Measurements from ENCODE around the gene KCTD15. TPM values are rescaled to one million over a fixed set of nuclear protein-coding genes. Genes with fewer than 3 reads are reported as not detected.

Gene KCTD15
- total RNA-seq, 4 donors from 2014 or later, result 91.3 to 117 (median 95.0) TPM

- TF ChIP-seq EP300 (IDR thresholded peaks at IDR 0.05), result no peak
- TF ChIP-seq, protein P1, sequence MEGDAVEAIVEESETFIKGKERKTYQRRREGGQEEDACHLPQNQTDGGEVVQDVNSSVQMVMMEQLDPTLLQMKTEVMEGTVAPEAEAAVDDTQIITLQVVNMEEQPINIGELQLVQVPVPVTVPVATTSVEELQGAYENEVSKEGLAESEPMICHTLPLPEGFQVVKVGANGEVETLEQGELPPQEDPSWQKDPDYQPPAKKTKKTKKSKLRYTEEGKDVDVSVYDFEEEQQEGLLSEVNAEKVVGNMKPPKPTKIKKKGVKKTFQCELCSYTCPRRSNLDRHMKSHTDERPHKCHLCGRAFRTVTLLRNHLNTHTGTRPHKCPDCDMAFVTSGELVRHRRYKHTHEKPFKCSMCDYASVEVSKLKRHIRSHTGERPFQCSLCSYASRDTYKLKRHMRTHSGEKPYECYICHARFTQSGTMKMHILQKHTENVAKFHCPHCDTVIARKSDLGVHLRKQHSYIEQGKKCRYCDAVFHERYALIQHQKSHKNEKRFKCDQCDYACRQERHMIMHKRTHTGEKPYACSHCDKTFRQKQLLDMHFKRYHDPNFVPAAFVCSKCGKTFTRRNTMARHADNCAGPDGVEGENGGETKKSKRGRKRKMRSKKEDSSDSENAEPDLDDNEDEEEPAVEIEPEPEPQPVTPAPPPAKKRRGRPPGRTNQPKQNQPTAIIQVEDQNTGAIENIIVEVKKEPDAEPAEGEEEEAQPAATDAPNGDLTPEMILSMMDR (IDR thresholded peaks at IDR 0.05), result no peak
- TF ChIP-seq POLR2A (IDR thresholded peaks at IDR 0.05; ENCODE audit: low read depth), result no peak
- no peak for TF ChIP-seq POLR2AphosphoS5 (IDR thresholded peaks at IDR 0.05)
- Histone ChIP-seq H3K36me3 (no peaks in the 10 kb centered on the region), H3K4me3 (no peak overlapping the region), H3K27me3 (peaks cover 0 to 11% (median 0%) of the 10 kb centered on the region in 4 donors), H3K27ac (replicated peaks in 1 of 4) (no peak overlapping the region), H3K9me3 (no peaks in the 10 kb centered on the region), H3K4me1 (no peaks in the 10 kb centered on the region)
- intact Hi-C loops (cut with DNase I), result no loop called here
- DNase-seq (ENCODE audit: extremely low spot score), result no peak
- WGBS, result 93% methylated on average over 4 of the region's 4 CpGs
Observed at GRCh38 chr19:33840382-33840781, 43.7 kb downstream of the KCTD15 start.

GRCh38 chr19:33840783-33841182, 44.1 kb downstream of the KCTD15 start:
- H3K4me3 ChIP-seq, result no peak overlapping the region
- TF ChIP-seq EP300 (IDR thresholded peaks at IDR 0.05) (no peak), POLR2AphosphoS5 (IDR thresholded peaks at IDR 0.05) (no peak), POLR2A (IDR thresholded peaks at IDR 0.05; ENCODE audit: low read depth) (no peak)
- TF ChIP-seq, protein P1 (IDR thresholded peaks at IDR 0.05), result no peak
- 82% methylated on average over 4 of the region's 4 CpGs for WGBS
- intact Hi-C loops (cut with DNase I), result no loop called here
- no peaks in the 10 kb centered on the region for H3K4me1 ChIP-seq
- H3K27ac ChIP-seq (replicated peaks in 1 of 4), result no peak overlapping the region
- H3K36me3 ChIP-seq, result no peaks in the 10 kb centered on the region
- no peak for DNase-seq (ENCODE audit: extremely low spot score)
- no peaks in the 10 kb centered on the region for H3K9me3 ChIP-seq
- H3K27me3 ChIP-seq, result peaks cover 0 to 12% (median 0%) of the 10 kb centered on the region in 4 donors

DNA sequence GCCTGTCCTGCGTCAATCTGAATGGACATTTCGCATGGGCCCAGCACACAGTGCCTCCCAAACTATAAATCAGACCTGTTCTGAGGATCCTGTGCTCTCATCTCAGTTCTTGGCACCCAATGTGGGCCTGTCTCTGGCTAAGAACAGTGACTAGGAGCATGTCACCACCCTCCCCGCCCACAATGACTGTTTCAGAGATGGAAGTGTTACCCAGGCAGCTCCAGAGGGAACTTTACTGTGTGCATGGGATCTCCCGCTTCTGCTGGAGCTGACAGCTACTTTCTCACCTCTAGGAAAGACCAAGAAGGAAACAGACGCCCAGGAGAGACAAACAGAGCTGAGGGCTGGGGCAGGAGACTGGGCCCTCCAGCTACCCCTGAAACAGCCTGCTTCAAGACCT, 45.0 kb downstream of the KCTD15 start:
- Histone ChIP-seq H3K36me3 (no peaks in the 10 kb centered on the region), H3K4me3 (no peak overlapping the region), H3K4me1 (no peaks in the 10 kb centered on the region), H3K9me3 (no peaks in the 10 kb centered on the region), H3K27ac (replicated peaks in 1 of 4) (no peak overlapping the region), H3K27me3 (peaks cover 0 to 14% (median 0%) of the 10 kb centered on the region in 4 donors)
- DNase-seq (ENCODE audit: extremely low spot score), result no peak
- intact Hi-C loops (cut with DNase I), result no loop called here
- WGBS, result 80% methylated on average over 2 of the region's 5 CpGs
- TF ChIP-seq, protein P1 (IDR thresholded peaks at IDR 0.05), result no peak
- TF ChIP-seq POLR2AphosphoS5 (IDR thresholded peaks at IDR 0.05) (no peak), POLR2A (IDR thresholded peaks at IDR 0.05; ENCODE audit: low read depth) (no peak), EP300 (IDR thresholded peaks at IDR 0.05) (no peak)

DNA sequence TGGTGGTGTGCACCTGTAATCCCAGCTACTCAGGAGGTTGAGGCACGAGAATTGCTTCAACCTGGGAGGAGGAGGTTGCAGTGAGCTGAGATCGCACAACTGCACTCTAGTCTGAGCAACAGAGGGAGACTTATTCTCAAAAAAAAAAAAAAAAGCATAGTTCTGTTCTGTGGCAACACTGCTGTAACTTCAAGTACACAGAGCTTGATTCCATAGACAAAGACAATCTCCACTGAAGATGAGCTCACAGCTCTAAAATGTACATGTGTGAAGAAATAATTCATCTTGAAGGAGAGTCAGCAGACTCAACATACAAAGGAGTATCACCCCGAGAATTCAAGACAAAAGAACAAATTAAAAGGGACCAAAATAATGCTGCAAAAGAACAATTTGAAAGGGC, 47.8 kb downstream of the KCTD15 start:
- H3K27me3 ChIP-seq, result peaks cover 0 to 19% (median 0%) of the 10 kb centered on the region in 4 donors
- H3K27ac ChIP-seq (replicated peaks in 1 of 4), result no peak overlapping the region
- WGBS, result 71% methylated on average over 3 of the region's 3 CpGs
- H3K36me3 ChIP-seq, result no peaks in the 10 kb centered on the region
- H3K4me1 ChIP-seq, result no peaks in the 10 kb centered on the region
- DNase-seq (ENCODE audit: extremely low spot score), result no peak
- intact Hi-C loops (cut with DNase I), result no loop called here
- no peak overlapping the region for H3K4me3 ChIP-seq
- no peaks in the 10 kb centered on the region for H3K9me3 ChIP-seq
- no peak for TF ChIP-seq EP300 (IDR thresholded peaks at IDR 0.05)
- no peak for TF ChIP-seq POLR2AphosphoS5 (IDR thresholded peaks at IDR 0.05)
- TF ChIP-seq, protein P1 (IDR thresholded peaks at IDR 0.05), result no peak
- TF ChIP-seq POLR2A (IDR thresholded peaks at IDR 0.05; ENCODE audit: low read depth), result no peak

- Histone ChIP-seq H3K9me3 (no peaks in the 10 kb centered on the region), H3K27me3 (peaks cover 0 to 21% (median 0%) of the 10 kb centered on the region in 4 donors), H3K36me3 (no peaks in the 10 kb centered on the region), H3K4me1 (no peaks in the 10 kb centered on the region), H3K27ac (replicated peaks in 1 of 4) (no peak overlapping the region), H3K4me3 (no peak overlapping the region)
- TF ChIP-seq EP300 (IDR thresholded peaks at IDR 0.05), result no peak
- no peak for TF ChIP-seq POLR2A (IDR thresholded peaks at IDR 0.05; ENCODE audit: low read depth)
- TF ChIP-seq, protein P1 (IDR thresholded peaks at IDR 0.05), result no peak
- no peak for TF ChIP-seq POLR2AphosphoS5 (IDR thresholded peaks at IDR 0.05)
- no peak for DNase-seq (ENCODE audit: extremely low spot score)
- WGBS, result 69% methylated on average over 2 of the region's 2 CpGs
- intact Hi-C loops (cut with DNase I), result no loop called here
Observed at GRCh38 chr19:33845498-33845897, 48.8 kb downstream of the KCTD15 start.

Data from esophagus muscularis mucosa (tissue), 4 donors.